ENCODE measurements around the gene USP27X. TPM values are rescaled to one million over a fixed set of nuclear protein-coding genes. Genes with fewer than 3 reads are reported as not detected.

USP27X gene
- total RNA-seq, 4 donors from 2014 or later: 2.4 to 4.8 (median 3.3) TPM

GRCh38 chrX:49922291-49923241 is 43.3 kb downstream of the USP27X start, which contains the start of gene CLCN5:
CLCN5 (plus strand) TSS chrX:49922596; CDS start chrX:49925299, 2,703 bp downstream.
- Histone ChIP-seq H3K36me3 (no peaks in the 10 kb centered on the region), H3K9me3 (no peaks in the 10 kb centered on the region), H3K27ac (peak within 1 kb of the TSS; percentile 81), H3K4me3 (peak within 1 kb of the TSS; percentile 76), H3K27me3 (no peaks in the 10 kb centered on the region), H3K4me1 (peaks cover 7% of the 10 kb centered on the region)
- 42% methylated on average over 38 of the region's 83 CpGs for WGBS
- peak; percentile 95 to 96 for DNase-seq (ENCODE audit: low spot score in 2 of 2)
- TF ChIP-seq CTCF (IDR thresholded peaks at IDR 0.05): no peak
- no peak for TF ChIP-seq POLR2AphosphoS5 (IDR thresholded peaks at IDR 0.05)
- no peak for TF ChIP-seq POLR2A (IDR thresholded peaks at IDR 0.05)
- no peak for TF ChIP-seq EP300 (IDR thresholded peaks at IDR 0.05)

DNA sequence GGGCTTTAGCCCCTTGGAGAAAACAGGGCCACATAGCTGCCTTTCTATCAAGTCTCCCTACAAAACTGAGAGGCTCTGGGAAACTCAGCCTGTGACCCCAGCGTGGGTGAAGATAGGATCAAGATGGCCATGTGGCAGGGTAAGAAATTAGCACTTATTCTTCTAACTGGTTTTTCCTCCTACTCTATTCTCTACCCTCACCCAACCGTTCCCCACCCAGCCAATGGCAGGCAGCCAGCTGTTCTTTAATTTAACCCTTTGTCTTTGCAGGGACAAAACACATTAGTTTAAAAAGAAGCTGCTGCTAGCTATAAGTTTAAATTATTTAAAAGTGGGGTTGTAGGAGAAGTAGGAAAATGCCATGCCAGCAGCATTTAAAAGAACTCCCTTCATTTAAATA is 45.9 kb downstream of the USP27X start:
- Histone ChIP-seq H3K4me1 (peaks cover 7% of the 10 kb centered on the region), H3K36me3 (no peaks in the 10 kb centered on the region), H3K27ac (no peak overlapping the region), H3K9me3 (no peaks in the 10 kb centered on the region), H3K4me3 (no peak overlapping the region), H3K27me3 (no peaks in the 10 kb centered on the region)
- no peak for TF ChIP-seq POLR2A (IDR thresholded peaks at IDR 0.05)
- TF ChIP-seq EP300 (IDR thresholded peaks at IDR 0.05): no peak
- no peak for TF ChIP-seq POLR2AphosphoS5 (IDR thresholded peaks at IDR 0.05)
- TF ChIP-seq CTCF (IDR thresholded peaks at IDR 0.05): no peak
- DNase-seq (ENCODE audit: low spot score in 2 of 2): no peak
- 30% methylated on average over 2 of the region's 2 CpGs for WGBS

DNA sequence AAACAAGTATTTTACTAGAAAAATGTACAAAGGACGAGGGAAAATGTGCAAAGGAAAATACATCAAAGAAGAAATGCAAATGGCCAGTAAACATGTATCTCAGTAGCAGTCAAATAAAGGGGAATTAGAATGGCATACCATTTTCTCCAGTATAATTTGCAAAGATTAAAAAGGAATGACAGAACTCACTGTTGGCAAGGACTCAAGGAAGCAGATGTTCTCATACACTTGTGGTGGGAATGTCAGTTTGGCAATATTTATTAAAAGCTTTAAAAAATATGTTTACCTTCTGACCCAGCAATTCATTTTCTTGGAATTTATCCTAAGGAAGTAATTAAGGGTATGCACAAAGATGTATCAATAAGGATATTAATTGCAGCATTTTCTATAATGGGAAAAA is 50.8 kb downstream of the USP27X start:
- no peaks in the 10 kb centered on the region for H3K36me3 ChIP-seq
- TF ChIP-seq POLR2AphosphoS5 (IDR thresholded peaks at IDR 0.05): no peak
- TF ChIP-seq CTCF (IDR thresholded peaks at IDR 0.05): no peak
- TF ChIP-seq POLR2A (IDR thresholded peaks at IDR 0.05): no peak
- no peak for TF ChIP-seq EP300 (IDR thresholded peaks at IDR 0.05)
- H3K27me3 ChIP-seq: no peaks in the 10 kb centered on the region
- no peaks in the 10 kb centered on the region for H3K9me3 ChIP-seq
- 46% methylated on average over 1 of the region's 1 CpG for WGBS
- H3K4me1 ChIP-seq: no peaks in the 10 kb centered on the region
- H3K4me3 ChIP-seq: no peak overlapping the region
- DNase-seq (ENCODE audit: low spot score in 2 of 2): no peak
- no peak overlapping the region for H3K27ac ChIP-seq

Other genes starting within 250 kb of the USP27X start
- gene PAGE1, start 183.5 kb upstream of the USP27X start, total RNA-seq: not detected
- not detected for gene PAGE4, start 50.2 kb upstream of the USP27X start, total RNA-seq
- 10 to 100 TPM in 3 of 4 donors, 1 to 10 TPM in 1; 6.9 to 24.1 (median 11.5) TPM for gene CLCN5, start 43.1 kb downstream of the USP27X start, total RNA-seq